Measurements from ENCODE around the gene PLPP1.

DNA sequence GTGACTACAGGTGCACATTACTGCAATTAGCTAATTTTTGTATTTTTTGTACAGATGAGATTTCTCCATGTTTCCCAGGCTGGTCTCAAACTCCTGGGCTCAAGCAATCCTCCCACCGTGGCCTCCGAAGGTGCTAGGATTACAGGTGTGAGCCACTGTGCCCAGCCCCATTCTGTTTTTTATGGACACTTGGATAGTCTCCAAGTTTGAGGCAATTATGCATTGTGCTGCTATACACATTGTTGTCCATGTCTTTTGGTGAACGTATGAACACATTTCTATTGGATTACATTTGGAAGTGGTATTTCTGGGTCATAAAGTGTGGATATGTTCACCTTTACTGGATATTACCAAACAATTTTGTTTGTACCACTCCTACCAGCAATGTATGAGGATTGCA is 22.4 kb upstream of the PLPP1 start:
- TF ChIP-seq POLR2A (IDR thresholded peaks at IDR 0.05) (no peak), CTCF (IDR thresholded peaks at IDR 0.05) (no peak)
